IMR-90 (cell line): Measurements from ENCODE around the gene MYH7B. TPM values are rescaled to one million over a fixed set of nuclear protein-coding genes. Genes with fewer than 3 reads are reported as not detected.
A peak's percentile ranks its signal among the peaks of the same experiment; 100 is the strongest.

Experiments
- ATAC-seq: fragments of 200-7000 bp; cut with Tn5 transposase; 2 replicates; pipeline ENCODE4 v1.9.1; 2020; ENCODE audit warnings: low read depth, mild to moderate bottlenecking, moderate library complexity
- BruUV-seq: library from RNA; stranded (reverse); fragments of 400-500 nt; replicated peaks from 2 replicates; lab custom pipeline; 2021; lab: Mats Ljungman, UMichigan
- CTCF ChIA-PET: fragments of 300-600 bp; formaldehyde crosslinking; extraction: SDS; loops from one replicate; lab custom pipeline; 2021; ENCODE audit warnings: antibody characterized with exemption; lab: Yijun Ruan, JAX
- POLR2A ChIA-PET: fragments of 300-600 bp; sonication (Branson Sonifier 250); formaldehyde crosslinking; loops from one replicate; lab custom pipeline; 2022; ENCODE audit warnings: antibody characterized with exemption; ENCODE audit not compliant: unreplicated experiment; lab: Charles Lee
- DNase-seq: peaks from one replicate; pipeline ENCODE4 v3.0.0; 2013
- H2AFZ ChIP-seq: replicated peaks from 2 replicates; pipeline ENCODE3; 2013; ENCODE audit warnings: low read length, mild to moderate bottlenecking; ENCODE audit not compliant: poor library complexity
- H2AK5ac ChIP-seq: 2 replicates; pipeline ENCODE4 v1.6.1; 2013; ENCODE audit warnings: low read depth, low read length, inconsistent platforms
- H2AK9ac ChIP-seq: replicated peaks from 2 replicates; pipeline ENCODE3; 2013; ENCODE audit warnings: mild to moderate bottlenecking, low read depth, low read length, moderate library complexity; ENCODE audit not compliant: poor library complexity
- H2BK120ac ChIP-seq: 2 replicates; pipeline ENCODE4 v1.6.1; 2013; ENCODE audit warnings: low read depth, low read length, inconsistent platforms
- H2BK15ac ChIP-seq: 3 replicates; pipeline ENCODE4 v1.6.1; 2013; ENCODE audit warnings: low read depth, low read length, inconsistent platforms
- H2BK20ac ChIP-seq: 2 replicates; pipeline ENCODE4 v1.6.1; 2013; ENCODE audit warnings: low read depth, mild to moderate bottlenecking, inconsistent platforms, low read length, moderate library complexity
- H2BK5ac ChIP-seq: 2 replicates; pipeline ENCODE4 v1.6.1; 2013; ENCODE audit warnings: mild to moderate bottlenecking, low read depth, low read length, inconsistent platforms; ENCODE audit not compliant: poor library complexity, severe bottlenecking
- H3K14ac ChIP-seq: replicated peaks from 2 replicates; pipeline ENCODE4 v1.6.1; 2013; ENCODE audit warnings: low read depth, low read length, inconsistent platforms
- H3K18ac ChIP-seq: 2 replicates; pipeline ENCODE4 v1.6.1; 2013; ENCODE audit warnings: low read depth, low read length, control low read depth
- H3K23ac ChIP-seq: 2 replicates; pipeline ENCODE4 v1.6.1; 2013; ENCODE audit warnings: low read depth, low read length, inconsistent platforms
- H3K27ac ChIP-seq: 2 replicates; pipeline ENCODE4 v1.5.1; 2013; ENCODE audit warnings: mild to moderate bottlenecking, control low read depth, low read length; ENCODE audit not compliant: insufficient read depth
- H3K27me3 ChIP-seq: 2 replicates; pipeline ENCODE4 v1.6.1; 2013; ENCODE audit warnings: low read length; ENCODE audit not compliant: control insufficient read depth, insufficient read depth
- H3K36me3 ChIP-seq: 2 replicates; pipeline ENCODE4 v1.6.1; 2013; ENCODE audit warnings: low read length, mixed read lengths; ENCODE audit not compliant: control insufficient read depth, insufficient read depth
- H3K4ac ChIP-seq: 2 replicates; pipeline ENCODE4 v1.6.1; 2013; ENCODE audit warnings: low read depth, low read length, inconsistent platforms
- H3K4me1 ChIP-seq: 2 replicates; pipeline ENCODE4 v1.6.1; 2013; ENCODE audit warnings: low read length, mixed read lengths; ENCODE audit not compliant: control insufficient read depth, insufficient read depth
- H3K4me2 ChIP-seq: 2 replicates; pipeline ENCODE4 v1.6.1; 2013; ENCODE audit warnings: low read depth, mild to moderate bottlenecking, control low read depth, low read length, moderate library complexity
- H3K4me3 ChIP-seq: 2 replicates; pipeline ENCODE4 v1.5.1; 2013; ENCODE audit warnings: low read depth, mild to moderate bottlenecking, control low read depth, low read length, moderate library complexity; ENCODE audit not compliant: insufficient read depth
- H3K56ac ChIP-seq: 2 replicates; pipeline ENCODE4 v1.6.1; 2013; ENCODE audit warnings: low read length, inconsistent platforms; ENCODE audit not compliant: insufficient read depth; ENCODE audit errors: extremely low read depth
- H3K79me1 ChIP-seq, 2 experiments: 2 replicates each; pipeline ENCODE4 v1.6.1; 2013; ENCODE audit warnings: low read length in 2 of 2, inconsistent platforms in 1 of 2, low read depth in 1 of 2
- H3K9ac ChIP-seq: 2 replicates; pipeline ENCODE4 v1.6.1; 2013; ENCODE audit warnings: low read depth, low read length, control low read depth
- H3K9me1 ChIP-seq: 2 replicates; pipeline ENCODE4 v1.6.1; 2013; ENCODE audit warnings: low read length, inconsistent platforms; ENCODE audit not compliant: insufficient read depth
- H3K9me3 ChIP-seq: 2 replicates; pipeline ENCODE4 v1.6.1; 2013; ENCODE audit warnings: low read length; ENCODE audit not compliant: control insufficient read depth, insufficient read depth
- H4K20me1 ChIP-seq: 2 replicates; pipeline ENCODE4 v1.6.1; 2013; ENCODE audit warnings: low read length, inconsistent platforms; ENCODE audit not compliant: insufficient read depth
- H4K5ac ChIP-seq: 2 replicates; pipeline ENCODE4 v1.6.1; 2013; ENCODE audit warnings: mild to moderate bottlenecking, low read depth, low read length, control low read depth
- H4K8ac ChIP-seq, 2 experiments: 2 replicates each; pipeline ENCODE4 v1.6.1; 2013; ENCODE audit warnings: low read depth in 2 of 2, low read length in 2 of 2, control low read depth in 1 of 2, inconsistent platforms in 1 of 2
- H4K91ac ChIP-seq: 2 replicates; pipeline ENCODE4 v1.6.1; 2013; ENCODE audit warnings: low read depth, low read length, inconsistent platforms; ENCODE audit not compliant: insufficient read depth
- BHLHE40 ChIP-seq: fragments of 150-350 bp; IDR thresholded peaks from 2 replicates; pipeline ENCODE4 v1.6.1; 2016; ENCODE audit warnings: mild to moderate bottlenecking, low read depth, low read length
- CEBPB ChIP-seq: IDR thresholded peaks from 2 replicates; pipeline ENCODE4 v1.6.1; 2012; ENCODE audit warnings: low read depth, low read length, improper control_type of control experiment
- CTCF ChIP-seq: conservative IDR thresholded peaks from 2 replicates; pipeline ENCODE4 v1.5.1; 2012; ENCODE audit warnings: mild to moderate bottlenecking, low read depth, low read length, improper control_type of control experiment
- NFE2L2 ChIP-seq: fragments of 150-350 bp; IDR thresholded peaks from 2 replicates; pipeline ENCODE4 v1.6.1; 2016; ENCODE audit warnings: low read depth, mild to moderate bottlenecking, low read length
- RAD21 ChIP-seq: IDR thresholded peaks from 2 replicates; pipeline ENCODE4 v1.6.1; 2012; ENCODE audit warnings: low read length, improper control_type of control experiment
- RFX5 ChIP-seq: IDR thresholded peaks from 2 replicates; pipeline ENCODE4 v1.8.0; 2012; ENCODE audit warnings: low read depth, mild to moderate bottlenecking, low read length, moderate library complexity
- SMC3 ChIP-seq: fragments of 150-350 bp; IDR thresholded peaks from 2 replicates; pipeline ENCODE4 v1.6.1; 2016; ENCODE audit warnings: low read depth, mild to moderate bottlenecking, antibody characterized with exemption, low read length, moderate library complexity
- WGBS, 2 experiments: methylation state at CpG; one replicate each; pipeline versions ENCODE4 v1.1.5 to v1.1.7; 2013; ENCODE audit warnings: missing lambda C conversion rate in 2 of 2; ENCODE audit not compliant: insufficient read length in 1 of 2; ENCODE audit errors: extremely low coverage in 2 of 2; 5-methylcytosine and 5-hydroxymethylcytosine counted together
- dilution Hi-C: fragments of 300-500 bp; cut with HindIII; formaldehyde crosslinking; loops from one replicate; pipeline ENCODE4 v1.14.3; 2018; ENCODE audit warnings: low sequenced_read_pairs; ENCODE audit not compliant: unreplicated experiment
- in situ Hi-C: fragments of 300-500 bp; cut with MboI; formaldehyde crosslinking; loops from 3 replicates; pipeline ENCODE4 v1.14.3; 2019; ENCODE audit warnings: low sequenced_read_pairs, inconsistent platforms, mixed read lengths
- intact Hi-C: fragments of 100-400 bp; cut with micrococcal nuclease; formaldehyde crosslinking; loops from 2 replicates; pipeline ENCODE4 v1.10.0; 2022
- polyA plus RNA-seq, 3 experiments: library from polyadenylated mRNA; depleted of rRNA; stranded (reverse); fragments of >200 nt; gene quantifications; 2 replicates each; pipeline ENCODE4 v1.2.3, GENCODE V29; 2012; ENCODE audit warnings: low replicate concordance in 1 of 3
- total RNA-seq: library from RNA; depleted of rRNA; stranded (reverse); fragments of >200 nt; gene quantifications from 2 replicates; pipeline ENCODE4 v1.2.3, GENCODE V29; 2012

Gene MYH7B
- total and polyA plus RNA-seq, 2 of the 4 experiments (the other 2 are of a cell fraction) = 0.09 TPM; not detected in 1

- DNase-seq = no peak
- H3K56ac ChIP-seq = no peak overlapping the region
- H3K9ac ChIP-seq = no peak overlapping the region
- no peak overlapping the region for H4K91ac ChIP-seq
- 96% methylated on average over 22 of the region's 26 CpGs; no CpG with 5 or more reads in 1 of the 2 experiments for WGBS, 2 experiments
- H2BK15ac ChIP-seq = no peak overlapping the region
- dilution Hi-C loops (no loop called here), in situ Hi-C loops (no loop called here), intact Hi-C loops (no loop called here)
- no peak overlapping the region for H3K4ac ChIP-seq
- H2BK120ac ChIP-seq = no peak overlapping the region
- ChIA-PET CTCF (no interaction called here), POLR2A (interaction anchor here (0.5 kb wide), 1 partner anchor 106 kb away, joined by 3 read pairs; no protein-coding TSS in a partner anchor)
- H3K9me3 ChIP-seq = no peaks in the 10 kb centered on the region
- peaks cover 2% of the 10 kb centered on the region; the same call in 1 of the 2 replicates for H3K9me1 ChIP-seq
- H3K27ac ChIP-seq = no peak overlapping the region
- no peak overlapping the region for H4K5ac ChIP-seq
- H3K4me1 ChIP-seq = no peaks in the 10 kb centered on the region
- H2AFZ ChIP-seq = no peak overlapping the region
- no peak overlapping the region for H3K4me3 ChIP-seq
- no peak overlapping the region for H4K8ac ChIP-seq
- no peak overlapping the region for H2BK5ac ChIP-seq
- H3K4me2 ChIP-seq = no peak overlapping the region
- H4K20me1 ChIP-seq = peaks cover 30% of the 10 kb centered on the region
- no peak overlapping the region for H3K23ac ChIP-seq
- TF ChIP-seq CEBPB (no peak), RFX5 (no peak), CTCF (no peak), SMC3 (no peak), RAD21 (no peak), NFE2L2 (no peak), BHLHE40 (no peak)
- no peak overlapping the region for H2AK5ac ChIP-seq
- H2BK20ac ChIP-seq = no peak overlapping the region
- peaks cover 0 to 14% of the 10 kb centered on the region in 2 experiments; a peak in 3 of 4 replicates for H3K79me1 ChIP-seq
- ATAC-seq = no peak
- no peak overlapping the region for H3K14ac ChIP-seq
- no TSS peak for BruUV-seq
- no peak overlapping the region for H3K18ac ChIP-seq
- H2AK9ac ChIP-seq = peak overlapping the region; percentile 3
- H3K27me3 ChIP-seq = no peaks in the 10 kb centered on the region
- H3K36me3 ChIP-seq = peaks cover 72% of the 10 kb centered on the region
These were observed 40.8 kb downstream of the MYH7B start for GRCh38 chr20:34996243-34997028.
